K562 (cell line): Measurements from ENCODE around the gene CORO2A. TPM values are rescaled to one million over a fixed set of nuclear protein-coding genes. Genes with fewer than 3 reads are reported as not detected.

ENCODE experiments used
- CREBBP ChIP-seq: IDR thresholded peaks from one replicate; pipeline ENCODE4 v1.6.1; 2012; ENCODE audit warnings: low read depth, mild to moderate bottlenecking, control low read depth, inconsistent platforms, low read length
- HSF4 ChIP-seq: fragments of 250-450 bp; sonication (Bioruptor Pico); IDR thresholded peaks from 2 replicates; pipeline ENCODE4 v2.1.2; 2022; ENCODE audit warnings: mild to moderate bottlenecking, moderate library complexity, borderline replicate concordance
- JUNB ChIP-seq: fragments of 450-650 bp; formaldehyde crosslinking; conservative IDR thresholded peaks from 2 replicates; pipeline ENCODE4 v1.4.0; 2020; ENCODE audit warnings: mild to moderate bottlenecking
- MCM7 ChIP-seq, 2 experiments: fragments of 450-650 bp; IDR thresholded peaks; 2 replicates each; pipeline ENCODE4 v1.6.1; 2016 to 2018
- PCBP2 ChIP-seq: fragments of 200-400 bp; formaldehyde crosslinking; IDR thresholded peaks from 2 replicates; pipeline ENCODE4 v1.6.1; 2018; ENCODE audit warnings: low read length, low read depth, mild to moderate bottlenecking, moderate library complexity; ENCODE audit not compliant: poor library complexity, severe bottlenecking
- RB1 ChIP-seq: fragments of 450-650 bp; IDR thresholded peaks from 2 replicates; pipeline ENCODE4 v1.6.1; 2017; ENCODE audit warnings: low read depth, mild to moderate bottlenecking
- RFX7 ChIP-seq: fragments of 250-450 bp; sonication (Bioruptor Pico); IDR thresholded peaks from 2 replicates; pipeline ENCODE4 v1.5.1; 2021; ENCODE audit warnings: mild to moderate bottlenecking
- SAP30 ChIP-seq: fragments of 200-600 bp; sonication (generic); IDR thresholded peaks from 2 replicates; pipeline ENCODE4 v1.6.1; 2012; ENCODE audit warnings: borderline replicate concordance, low read depth, mild to moderate bottlenecking, moderate library complexity, low read length, control low read depth, inconsistent platforms; ENCODE audit not compliant: insufficient read depth, poor library complexity, severe bottlenecking
- SETDB1 ChIP-seq: IDR thresholded peaks from one replicate; pipeline ENCODE4 v1.6.1; 2012; ENCODE audit warnings: low read length, control low read depth, inconsistent platforms
- SMC3 ChIP-seq: conservative IDR thresholded peaks from 2 replicates; pipeline ENCODE4 v1.6.1; 2011; ENCODE audit warnings: low read depth, low read length, improper control_type of control experiment; ENCODE audit not compliant: insufficient read depth
- SPI1 ChIP-seq: IDR thresholded peaks from 2 replicates; pipeline ENCODE4 v1.6.1; 2011; ENCODE audit warnings: low read depth, low read length, control low read depth, borderline replicate concordance
- STAT5B ChIP-seq: fragments of 250-450 bp; sonication (Bioruptor Pico); IDR thresholded peaks from 2 replicates; pipeline ENCODE4 v1.8.0; 2021; ENCODE audit warnings: mild to moderate bottlenecking, inconsistent platforms
- TAF7 ChIP-seq: fragments of 450-650 bp; IDR thresholded peaks from 2 replicates; pipeline ENCODE4 v1.6.1; 2016; ENCODE audit warnings: missing genetic modification characterization, missing compliant biosample characterization
- TBL1XR1 ChIP-seq, 2 experiments: IDR thresholded peaks; 2 replicates each; pipeline ENCODE4 v1.6.1; 2012; ENCODE audit warnings: improper control_type of control experiment in 2 of 2, low read length in 2 of 2, mild to moderate bottlenecking in 1 of 2
- ZNF174 ChIP-seq: fragments of 250-450 bp; sonication (Bioruptor Pico); IDR thresholded peaks from 2 replicates; pipeline ENCODE4 v1.4.0; 2020; ENCODE audit warnings: mild to moderate bottlenecking
- polyA plus RNA-seq, 8 experiments: library from polyadenylated mRNA; depleted of rRNA in 4 of 8; stranded (reverse) in 5 of 8; unstranded in 3 of 8; fragments of >200 nt; fragmentation: Nextera tagmentation in 2 of 8; fragmentation: Illumina TruSeq in 1 of 8; extraction: Ambion mirVana in 2 of 8; extraction: Trizol in 1 of 8; gene quantifications; 2 replicates each; pipeline versions ENCODE4 v1.2.1 to v1.2.3, GENCODE V29; 2011 to 2014; ENCODE audit warnings: inconsistent platforms in 1 of 8, missing spikeins in 1 of 8
- total RNA-seq, 7 experiments: library from RNA; depleted of rRNA in 6 of 7; stranded (reverse); fragments of >200 nt in 6 of 7; fragmentation: Illumina TruSeq in 2 of 7; extraction: Trizol in 2 of 7; gene quantifications; 2 replicates each; pipeline versions ENCODE4 v1.2.1 to v1.2.3, GENCODE V29; 2011 to 2021; ENCODE audit warnings: low replicate concordance in 1 of 7
- TF ChIP-seq, protein P1 (sequence below): fragments of 250-450 bp; sonication (Bioruptor Pico); IDR thresholded peaks from 2 replicates; pipeline ENCODE4 v1.8.0; 2021; ENCODE audit warnings: moderate library complexity, mild to moderate bottlenecking, inconsistent platforms
- TF ChIP-seq, protein P2 (sequence below): fragments of 450-650 bp; IDR thresholded peaks from 2 replicates; pipeline ENCODE4 v1.7.1; 2018; ENCODE audit warnings: mild to moderate bottlenecking, low read depth; ENCODE audit not compliant: partially characterized antibody
- TF ChIP-seq, protein P3 (sequence below): fragments of 250-450 bp; sonication (Bioruptor Pico); IDR thresholded peaks from 2 replicates; pipeline ENCODE4 v1.4.0; 2020

CORO2A gene
- total and polyA plus RNA-seq, 9 of the 15 experiments (the other 6 are each of a cell fraction or from before 2014, with no cell fraction given) = 9.5 to 26.6 (median 18.0) TPM

DNA sequence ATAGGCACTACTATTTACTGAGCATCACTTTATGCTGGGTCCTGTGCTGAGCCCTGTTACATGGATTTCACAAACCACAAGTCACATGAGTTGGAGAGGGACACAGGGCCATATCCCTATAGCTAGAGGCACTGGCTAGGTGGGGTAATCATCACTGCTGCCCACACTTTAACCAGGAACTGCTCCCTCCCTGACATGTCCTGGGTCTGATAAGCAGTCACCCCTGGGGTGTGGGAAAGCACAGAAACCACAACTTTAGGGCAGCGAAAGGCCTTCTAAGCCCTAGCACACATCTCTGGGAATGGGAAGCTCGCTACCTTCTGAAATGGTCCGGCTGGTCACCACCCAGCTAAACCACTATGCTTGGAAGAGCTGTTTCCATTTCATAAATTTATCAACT is 48.0 kb upstream of the CORO2A start (continued):
- TF ChIP-seq JUNB (CRISPR knock-in tag) (no peak), SETDB1 (no peak), SPI1 (peak; percentile 14; the same call in 1 of the 2 replicates), RB1 (no peak), TBL1XR1 (IDR thresholded peaks at IDR 0.05; ENCODE audit: low read length in 2 of 2) (no peak), HSF4 (CRISPR knock-in tag) (no peak; the same call in 1 of the 2 replicates), TAF7 (tag) (no peak), ZNF174 (no peak), STAT5B (no peak), CREBBP (no peak), RFX7 (CRISPR knock-in tag) (no peak), MCM7 (IDR thresholded peaks at IDR 0.05) (no peak), SMC3 (no peak), PCBP2 (no peak), SAP30 (no peak)
- TF ChIP-seq, protein P1, sequence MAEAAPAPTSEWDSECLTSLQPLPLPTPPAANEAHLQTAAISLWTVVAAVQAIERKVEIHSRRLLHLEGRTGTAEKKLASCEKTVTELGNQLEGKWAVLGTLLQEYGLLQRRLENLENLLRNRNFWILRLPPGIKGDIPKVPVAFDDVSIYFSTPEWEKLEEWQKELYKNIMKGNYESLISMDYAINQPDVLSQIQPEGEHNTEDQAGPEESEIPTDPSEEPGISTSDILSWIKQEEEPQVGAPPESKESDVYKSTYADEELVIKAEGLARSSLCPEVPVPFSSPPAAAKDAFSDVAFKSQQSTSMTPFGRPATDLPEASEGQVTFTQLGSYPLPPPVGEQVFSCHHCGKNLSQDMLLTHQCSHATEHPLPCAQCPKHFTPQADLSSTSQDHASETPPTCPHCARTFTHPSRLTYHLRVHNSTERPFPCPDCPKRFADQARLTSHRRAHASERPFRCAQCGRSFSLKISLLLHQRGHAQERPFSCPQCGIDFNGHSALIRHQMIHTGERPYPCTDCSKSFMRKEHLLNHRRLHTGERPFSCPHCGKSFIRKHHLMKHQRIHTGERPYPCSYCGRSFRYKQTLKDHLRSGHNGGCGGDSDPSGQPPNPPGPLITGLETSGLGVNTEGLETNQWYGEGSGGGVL = no peak
- TF ChIP-seq, protein P2, sequence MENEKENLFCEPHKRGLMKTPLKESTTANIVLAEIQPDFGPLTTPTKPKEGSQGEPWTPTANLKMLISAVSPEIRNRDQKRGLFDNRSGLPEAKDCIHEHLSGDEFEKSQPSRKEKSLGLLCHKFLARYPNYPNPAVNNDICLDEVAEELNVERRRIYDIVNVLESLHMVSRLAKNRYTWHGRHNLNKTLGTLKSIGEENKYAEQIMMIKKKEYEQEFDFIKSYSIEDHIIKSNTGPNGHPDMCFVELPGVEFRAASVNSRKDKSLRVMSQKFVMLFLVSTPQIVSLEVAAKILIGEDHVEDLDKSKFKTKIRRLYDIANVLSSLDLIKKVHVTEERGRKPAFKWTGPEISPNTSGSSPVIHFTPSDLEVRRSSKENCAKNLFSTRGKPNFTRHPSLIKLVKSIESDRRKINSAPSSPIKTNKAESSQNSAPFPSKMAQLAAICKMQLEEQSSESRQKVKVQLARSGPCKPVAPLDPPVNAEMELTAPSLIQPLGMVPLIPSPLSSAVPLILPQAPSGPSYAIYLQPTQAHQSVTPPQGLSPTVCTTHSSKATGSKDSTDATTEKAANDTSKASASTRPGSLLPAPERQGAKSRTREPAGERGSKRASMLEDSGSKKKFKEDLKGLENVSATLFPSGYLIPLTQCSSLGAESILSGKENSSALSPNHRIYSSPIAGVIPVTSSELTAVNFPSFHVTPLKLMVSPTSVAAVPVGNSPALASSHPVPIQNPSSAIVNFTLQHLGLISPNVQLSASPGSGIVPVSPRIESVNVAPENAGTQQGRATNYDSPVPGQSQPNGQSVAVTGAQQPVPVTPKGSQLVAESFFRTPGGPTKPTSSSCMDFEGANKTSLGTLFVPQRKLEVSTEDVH = no peak
- TF ChIP-seq, protein P3, sequence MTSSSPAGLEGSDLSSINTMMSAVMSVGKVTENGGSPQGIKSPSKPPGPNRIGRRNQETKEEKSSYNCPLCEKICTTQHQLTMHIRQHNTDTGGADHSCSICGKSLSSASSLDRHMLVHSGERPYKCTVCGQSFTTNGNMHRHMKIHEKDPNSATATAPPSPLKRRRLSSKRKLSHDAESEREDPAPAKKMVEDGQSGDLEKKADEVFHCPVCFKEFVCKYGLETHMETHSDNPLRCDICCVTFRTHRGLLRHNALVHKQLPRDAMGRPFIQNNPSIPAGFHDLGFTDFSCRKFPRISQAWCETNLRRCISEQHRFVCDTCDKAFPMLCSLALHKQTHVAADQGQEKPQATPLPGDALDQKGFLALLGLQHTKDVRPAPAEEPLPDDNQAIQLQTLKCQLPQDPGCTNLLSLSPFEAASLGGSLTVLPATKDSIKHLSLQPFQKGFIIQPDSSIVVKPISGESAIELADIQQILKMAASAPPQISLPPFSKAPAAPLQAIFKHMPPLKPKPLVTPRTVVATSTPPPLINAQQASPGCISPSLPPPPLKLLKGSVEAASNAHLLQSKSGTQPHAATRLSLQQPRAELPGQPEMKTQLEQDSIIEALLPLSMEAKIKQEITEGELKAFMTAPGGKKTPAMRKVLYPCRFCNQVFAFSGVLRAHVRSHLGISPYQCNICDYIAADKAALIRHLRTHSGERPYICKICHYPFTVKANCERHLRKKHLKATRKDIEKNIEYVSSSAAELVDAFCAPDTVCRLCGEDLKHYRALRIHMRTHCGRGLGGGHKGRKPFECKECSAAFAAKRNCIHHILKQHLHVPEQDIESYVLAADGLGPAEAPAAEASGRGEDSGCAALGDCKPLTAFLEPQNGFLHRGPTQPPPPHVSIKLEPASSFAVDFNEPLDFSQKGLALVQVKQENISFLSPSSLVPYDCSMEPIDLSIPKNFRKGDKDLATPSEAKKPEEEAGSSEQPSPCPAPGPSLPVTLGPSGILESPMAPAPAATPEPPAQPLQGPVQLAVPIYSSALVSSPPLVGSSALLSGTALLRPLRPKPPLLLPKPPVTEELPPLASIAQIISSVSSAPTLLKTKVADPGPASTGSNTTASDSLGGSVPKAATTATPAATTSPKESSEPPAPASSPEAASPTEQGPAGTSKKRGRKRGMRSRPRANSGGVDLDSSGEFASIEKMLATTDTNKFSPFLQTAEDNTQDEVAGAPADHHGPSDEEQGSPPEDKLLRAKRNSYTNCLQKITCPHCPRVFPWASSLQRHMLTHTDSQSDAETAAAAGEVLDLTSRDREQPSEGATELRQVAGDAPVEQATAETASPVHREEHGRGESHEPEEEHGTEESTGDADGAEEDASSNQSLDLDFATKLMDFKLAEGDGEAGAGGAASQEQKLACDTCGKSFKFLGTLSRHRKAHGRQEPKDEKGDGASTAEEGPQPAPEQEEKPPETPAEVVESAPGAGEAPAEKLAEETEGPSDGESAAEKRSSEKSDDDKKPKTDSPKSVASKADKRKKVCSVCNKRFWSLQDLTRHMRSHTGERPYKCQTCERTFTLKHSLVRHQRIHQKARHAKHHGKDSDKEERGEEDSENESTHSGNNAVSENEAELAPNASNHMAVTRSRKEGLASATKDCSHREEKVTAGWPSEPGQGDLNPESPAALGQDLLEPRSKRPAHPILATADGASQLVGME (CRISPR knock-in tag) = no peak
